Muscle of arm (tissue), 12 donors: ENCODE results near the gene OR2A12. TPM values are rescaled to one million over a fixed set of nuclear protein-coding genes. Genes with fewer than 3 reads are reported as not detected.
A peak's percentile ranks its signal among the peaks of the same experiment; 100 is the strongest.
"Not testable (repeated sequence)": the region's sequence is repeated elsewhere in the genome, so short reads cannot be mapped to it uniquely, and the experiment has no call there.

Experiments used
- DNase-seq: peaks from one replicate; pipeline ENCODE4 v3.0.0-alpha.2; 2013
- polyA plus RNA-seq, 12 donors: library from polyadenylated mRNA; unstranded; fragments of 120-200 nt; gene quantifications; one replicate each; pipeline ENCODE4 v1.2.1, GENCODE V29; 2013; ENCODE audit not compliant: insufficient read length in 12 of 12

The OR2A12 gene
- polyA plus RNA-seq, 12 donors = 0.04 TPM; not detected in 11

DNA sequence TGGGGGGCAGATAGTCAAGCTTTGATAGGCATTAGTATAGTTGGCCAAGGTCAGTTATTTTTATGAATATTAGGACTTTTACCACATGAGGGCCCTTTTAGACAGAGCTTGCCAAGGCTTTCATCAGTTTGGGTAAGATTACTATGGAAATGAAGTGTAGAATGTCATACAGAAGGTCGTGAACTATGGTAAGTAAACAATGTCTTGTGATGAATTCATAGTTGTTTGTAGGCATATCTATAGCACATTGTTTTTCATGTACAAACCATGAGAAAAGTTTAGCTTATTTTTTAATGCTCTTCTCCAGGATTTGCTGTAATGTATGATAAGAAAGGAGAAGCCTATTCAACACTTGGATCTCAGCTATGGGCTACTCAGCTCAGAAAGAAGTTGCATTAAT lies 27.6 kb downstream of the OR2A12 start:
- no peak for DNase-seq

DNA sequence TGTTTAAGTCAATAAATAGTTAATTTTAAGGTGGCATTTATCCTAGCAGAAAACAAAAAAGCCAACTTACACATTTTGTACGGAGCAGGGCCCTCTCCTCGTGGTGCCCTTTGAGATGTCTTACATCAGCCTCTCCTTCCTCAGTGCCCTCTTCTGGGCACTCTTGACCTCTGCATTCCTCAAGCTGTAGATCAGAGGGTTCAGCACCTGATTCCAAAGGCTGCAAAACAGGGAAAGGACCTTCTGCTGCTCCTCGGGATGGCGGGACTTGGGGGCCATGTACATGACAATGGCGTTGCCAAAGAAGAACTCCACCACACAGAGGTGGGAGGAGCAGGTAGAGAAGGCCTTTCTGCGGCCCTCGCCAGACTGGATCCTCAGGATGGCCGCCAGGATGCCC lies 32.3 kb downstream of the OR2A12 start:
- DNase-seq = no peak

GRCh38 chr7:144122876-144123275 lies 36.8 kb downstream of the OR2A12 start, which contains the start of gene OR2A14:
OR2A14 (plus strand) TSS chr7:144123176; CDS start chr7:144129113, 5,937 bp downstream.
- DNase-seq = no peak

- peak; percentile 78 for DNase-seq
Observed at GRCh38 chr7:144127714-144128334, 41.7 kb downstream of the OR2A12 start.

DNA sequence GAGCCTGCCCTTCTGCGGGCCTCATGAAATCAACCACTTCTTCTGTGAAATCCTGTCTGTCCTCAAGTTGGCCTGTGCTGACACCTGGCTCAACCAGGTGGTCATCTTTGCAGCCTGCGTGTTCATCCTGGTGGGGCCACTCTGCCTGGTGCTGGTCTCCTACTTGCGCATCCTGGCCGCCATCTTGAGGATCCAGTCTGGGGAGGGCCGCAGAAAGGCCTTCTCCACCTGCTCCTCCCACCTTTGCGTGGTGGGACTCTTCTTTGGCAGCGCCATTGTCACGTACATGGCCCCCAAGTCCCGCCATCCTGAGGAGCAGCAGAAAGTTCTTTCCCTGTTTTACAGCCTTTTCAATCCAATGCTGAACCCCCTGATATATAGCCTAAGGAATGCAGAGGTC lies 43.5 kb downstream of the OR2A12 start:
- DNase-seq = not testable (repeated sequence)

DNA sequence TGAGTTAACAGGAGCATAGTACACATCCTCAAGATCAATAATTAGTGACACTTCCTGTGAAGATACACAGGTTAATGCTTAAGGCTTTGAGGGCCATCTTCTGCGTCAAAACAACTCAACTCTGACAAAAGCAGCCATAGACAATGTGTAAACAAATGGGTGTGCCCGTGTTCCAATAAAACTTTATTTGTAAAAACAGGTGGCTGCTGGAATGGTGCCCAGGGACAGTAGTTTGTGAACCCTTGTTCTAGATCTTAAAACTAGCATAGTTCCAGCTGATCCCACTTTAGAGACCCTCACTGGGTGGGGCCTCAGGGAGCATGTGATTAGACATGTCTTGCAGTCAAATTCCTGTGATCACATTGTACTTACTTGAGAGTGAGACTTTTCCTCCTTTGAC lies 44.7 kb downstream of the OR2A12 start:
- DNase-seq = no peak

GRCh38 chr7:144132262-144132661 lies 46.2 kb downstream of the OR2A12 start:
- DNase-seq = no peak

GRCh38 chr7:144133307-144133706 lies 47.2 kb downstream of the OR2A12 start:
- no peak for DNase-seq

GRCh38 chr7:144134116-144134515 lies 48.0 kb downstream of the OR2A12 start:
- DNase-seq = no peak

DNA sequence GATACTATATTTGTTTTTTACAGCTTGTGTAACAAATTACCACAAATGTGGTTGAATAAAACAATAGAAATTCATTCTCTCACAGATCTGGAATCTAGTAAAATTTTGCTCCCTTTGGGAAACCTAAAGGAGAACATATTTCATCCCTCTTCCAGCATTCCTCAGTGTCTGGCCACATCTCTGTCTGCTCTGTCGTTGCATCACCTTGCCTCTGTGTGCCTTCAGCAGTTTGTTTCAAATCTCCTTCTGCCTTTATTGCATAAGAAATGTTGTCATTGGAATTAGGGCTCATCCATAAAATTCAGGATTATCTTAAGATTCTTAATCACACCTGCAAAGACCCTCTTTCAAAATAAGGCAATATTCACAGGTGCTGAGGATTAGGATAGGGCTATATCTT lies 51.4 kb downstream of the OR2A12 start:
- DNase-seq = no peak

DNA sequence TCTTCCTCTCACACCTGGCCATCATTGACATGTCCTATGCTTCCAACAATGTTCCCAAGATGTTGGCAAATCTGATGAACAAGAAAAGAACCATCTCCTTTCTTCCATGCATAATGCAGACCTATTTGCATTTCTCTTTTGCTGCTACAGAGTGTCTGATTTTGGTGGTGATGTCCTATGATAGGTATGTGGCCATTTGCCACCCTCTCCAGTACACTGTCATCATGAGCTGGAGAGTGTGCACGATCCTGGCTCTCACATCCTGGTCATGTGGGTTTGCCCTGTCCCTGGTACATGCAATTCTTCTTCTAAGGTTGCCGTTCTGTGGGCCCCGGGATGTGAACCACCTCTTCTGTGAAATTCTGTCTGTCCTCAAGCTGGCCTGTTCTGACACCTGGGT lies 56.1 kb downstream of the OR2A12 start:
- DNase-seq = no peak

- no peak for DNase-seq
Observed at GRCh38 chr7:144144426-144144825, 58.3 kb downstream of the OR2A12 start.

GRCh38 chr7:144148224-144148827 lies 62.2 kb downstream of the OR2A12 start:
- no peak for DNase-seq

Other genes starting within 250 kb of the OR2A12 start
- 100 to 1,000 TPM in 11 of 12 donors, not detected in 1; 108 to 248 (median 215) TPM for gene TCAF1, start 184.1 kb upstream of the OR2A12 start, polyA plus RNA-seq
- not detected for gene OR2F2, start 151.0 kb upstream of the OR2A12 start, polyA plus RNA-seq
- gene OR2F1, start 131.4 kb upstream of the OR2A12 start, polyA plus RNA-seq = under 1 TPM in 4 of 12 donors, not detected in 8; 0.04 to 0.32 (median 0.05) TPM
- gene OR6B1, start 86.0 kb upstream of the OR2A12 start, polyA plus RNA-seq = not detected
- gene OR2A5, start 37.3 kb upstream of the OR2A12 start, polyA plus RNA-seq = under 1 TPM in 2 of 12 donors, not detected in 10; 0.25 to 0.38 TPM
- gene OR2A25, start 16.5 kb upstream of the OR2A12 start, polyA plus RNA-seq = not detected
- not detected for gene OR2A2, start 23.3 kb downstream of the OR2A12 start, polyA plus RNA-seq
- not detected for gene OR2A14, start 36.9 kb downstream of the OR2A12 start, polyA plus RNA-seq
- gene CTAGE4, start 97.2 kb downstream of the OR2A12 start, polyA plus RNA-seq = 1 to 10 TPM in 5 of 12 donors, under 1 TPM in 4, not detected in 3; 0.45 to 5.2 (median 1.1) TPM
- gene ARHGEF35, start 109.6 kb downstream of the OR2A12 start, polyA plus RNA-seq = 10 to 100 TPM in 1 of 12 donors, 1 to 10 TPM in 8, under 1 TPM in 2, not detected in 1; 0.82 to 12.9 (median 1.5) TPM
- gene OR2A42, start 153.3 kb downstream of the OR2A12 start, polyA plus RNA-seq = 1 to 10 TPM in 2 of 12 donors, under 1 TPM in 8, not detected in 2; 0.07 to 1.3 (median 0.41) TPM
- 1 to 10 TPM in 6 of 12 donors, under 1 TPM in 4, not detected in 2; 0.62 to 7.5 (median 1.5) TPM for gene OR2A7, start 178.5 kb downstream of the OR2A12 start, polyA plus RNA-seq
- gene CTAGE8, start 183.0 kb downstream of the OR2A12 start, polyA plus RNA-seq = 1 to 10 TPM in 2 of 12 donors, under 1 TPM in 4, not detected in 6; 0.25 to 2.1 (median 0.36) TPM
- gene OR2A1, start 226.1 kb downstream of the OR2A12 start, polyA plus RNA-seq = 1 to 10 TPM in 1 of 12 donors, under 1 TPM in 6, not detected in 5; 0.08 to 1.4 (median 0.35) TPM